ENCODE data around the gene LYPD6B.

DNA sequence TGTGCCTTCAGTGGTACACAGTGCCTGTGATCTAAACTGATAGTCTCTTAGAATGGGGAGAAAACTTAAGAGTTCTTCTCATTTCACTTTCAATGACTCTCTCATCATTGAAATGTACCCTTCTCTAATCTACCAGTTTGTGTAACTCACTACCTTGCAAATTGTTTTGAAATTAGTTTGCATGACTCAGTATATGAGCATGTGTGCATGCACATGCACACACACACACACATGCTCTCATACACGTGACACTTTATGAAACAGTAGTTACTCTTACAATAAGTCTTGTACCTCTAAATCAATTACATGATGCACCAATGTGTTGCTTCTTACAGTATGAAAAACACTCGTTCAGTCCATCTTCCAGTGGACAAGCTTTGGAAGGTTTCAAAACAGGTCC lies 10.6 kb downstream of the LYPD6B start:
- no peak for TF ChIP-seq POLR2A (IDR thresholded peaks at IDR 0.05)
- TF ChIP-seq, protein P1, sequence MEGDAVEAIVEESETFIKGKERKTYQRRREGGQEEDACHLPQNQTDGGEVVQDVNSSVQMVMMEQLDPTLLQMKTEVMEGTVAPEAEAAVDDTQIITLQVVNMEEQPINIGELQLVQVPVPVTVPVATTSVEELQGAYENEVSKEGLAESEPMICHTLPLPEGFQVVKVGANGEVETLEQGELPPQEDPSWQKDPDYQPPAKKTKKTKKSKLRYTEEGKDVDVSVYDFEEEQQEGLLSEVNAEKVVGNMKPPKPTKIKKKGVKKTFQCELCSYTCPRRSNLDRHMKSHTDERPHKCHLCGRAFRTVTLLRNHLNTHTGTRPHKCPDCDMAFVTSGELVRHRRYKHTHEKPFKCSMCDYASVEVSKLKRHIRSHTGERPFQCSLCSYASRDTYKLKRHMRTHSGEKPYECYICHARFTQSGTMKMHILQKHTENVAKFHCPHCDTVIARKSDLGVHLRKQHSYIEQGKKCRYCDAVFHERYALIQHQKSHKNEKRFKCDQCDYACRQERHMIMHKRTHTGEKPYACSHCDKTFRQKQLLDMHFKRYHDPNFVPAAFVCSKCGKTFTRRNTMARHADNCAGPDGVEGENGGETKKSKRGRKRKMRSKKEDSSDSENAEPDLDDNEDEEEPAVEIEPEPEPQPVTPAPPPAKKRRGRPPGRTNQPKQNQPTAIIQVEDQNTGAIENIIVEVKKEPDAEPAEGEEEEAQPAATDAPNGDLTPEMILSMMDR (IDR thresholded peaks at IDR 0.05) = no peak

All from ovary (tissue), 3 donors.